GM21825 (cell line): ENCODE data around the gene TPK1.
"Not testable (repeated sequence)": the region's sequence is repeated elsewhere in the genome, so short reads cannot be mapped to it uniquely, and the experiment has no call there.

Source experiments
- ATAC-seq: cut with Tn5 transposase; IDR thresholded peaks from one replicate; pipeline ENCODE4 v1.9.1; 2021; ENCODE audit warnings: mild to moderate bottlenecking, moderate library complexity; ENCODE audit not compliant: unreplicated experiment

TPK1 gene

GRCh38 chr7:144653449-144653848 is 182.4 kb downstream of the TPK1 start:
- no peak for ATAC-seq

- no peak for ATAC-seq
Observed at GRCh38 chr7:144650439-144650838, 185.4 kb downstream of the TPK1 start.

- ATAC-seq: no peak
Observed at GRCh38 chr7:144649120-144649519, 186.7 kb downstream of the TPK1 start.

GRCh38 chr7:144641389-144642044 is 194.3 kb downstream of the TPK1 start:
- ATAC-seq: no peak

GRCh38 chr7:144632724-144633123 is 203.1 kb downstream of the TPK1 start:
- ATAC-seq: no peak

GRCh38 chr7:144629598-144629997 is 206.3 kb downstream of the TPK1 start:
- ATAC-seq: no peak

- ATAC-seq: no peak
Observed at GRCh38 chr7:144629011-144629410, 206.8 kb downstream of the TPK1 start.

- ATAC-seq: no peak
Observed at GRCh38 chr7:144628176-144628575, 207.7 kb downstream of the TPK1 start.

- ATAC-seq: no peak
Observed at GRCh38 chr7:144622745-144623144, 213.1 kb downstream of the TPK1 start.

GRCh38 chr7:144606261-144606660 is 229.6 kb downstream of the TPK1 start:
- ATAC-seq: no peak

- no peak for ATAC-seq
Observed at GRCh38 chr7:144596953-144597352, 238.9 kb downstream of the TPK1 start.

- ATAC-seq: no peak
Observed at GRCh38 chr7:144594580-144594979, 241.3 kb downstream of the TPK1 start.

GRCh38 chr7:144588559-144589051 is 247.2 kb downstream of the TPK1 start:
- no peak for ATAC-seq

GRCh38 chr7:144587701-144588100 is 248.2 kb downstream of the TPK1 start:
- ATAC-seq: no peak

- ATAC-seq: no peak
Observed at GRCh38 chr7:144584726-144585125, 251.1 kb downstream of the TPK1 start.

- no peak for ATAC-seq
Observed at GRCh38 chr7:144579687-144580086, 256.2 kb downstream of the TPK1 start.

GRCh38 chr7:144575456-144575855 is 260.4 kb downstream of the TPK1 start:
- no peak for ATAC-seq

GRCh38 chr7:144574753-144575152 is 261.1 kb downstream of the TPK1 start:
- ATAC-seq: not testable (repeated sequence)

- no peak for ATAC-seq
Observed at GRCh38 chr7:144568233-144568632, 267.6 kb downstream of the TPK1 start.

- ATAC-seq: no peak
Observed at GRCh38 chr7:144565586-144565985, 270.3 kb downstream of the TPK1 start.

GRCh38 chr7:144549861-144550260 is 286.0 kb downstream of the TPK1 start:
- no peak for ATAC-seq

- ATAC-seq: no peak
Observed at GRCh38 chr7:144548556-144548955, 287.3 kb downstream of the TPK1 start.

GRCh38 chr7:144547888-144548287 is 288.0 kb downstream of the TPK1 start:
- no peak for ATAC-seq
